ENCODE measurements around the gene DAD1. TPM values are rescaled to one million over a fixed set of nuclear protein-coding genes. Genes with fewer than 3 reads are reported as not detected.

Gene DAD1
- total RNA-seq, 1 donor from 2014 or later: 149 TPM

GRCh38 chr14:22614240-22614799, 25.3 kb upstream of the DAD1 start:
- H3K36me3 Mint-ChIP-seq (ENCODE audit: insufficient read depth): peaks cover 15% of the 10 kb centered on the region
- peak overlapping the region; percentile 97 for H3K27ac Mint-ChIP-seq
- no peak for DNase-seq (ENCODE audit: low spot score, unreplicated experiment)
- H3K27me3 Mint-ChIP-seq: no peaks in the 10 kb centered on the region
- H3K4me1 Mint-ChIP-seq (ENCODE audit: low read depth): peaks cover 14% of the 10 kb centered on the region
- no peak overlapping the region for H3K4me3 Mint-ChIP-seq (ENCODE audit: low read depth)
- H3K9me3 Mint-ChIP-seq (ENCODE audit: low read depth): no peaks in the 10 kb centered on the region
- TF ChIP-seq CTCF (IDR thresholded peaks at IDR 0.05; ENCODE audit: unreplicated experiment): no peak

- Mint-ChIP-seq H3K4me1 (ENCODE audit: low read depth) (peaks cover 14% of the 10 kb centered on the region), H3K4me3 (ENCODE audit: low read depth) (no peak overlapping the region), H3K27me3 (no peaks in the 10 kb centered on the region), H3K9me3 (ENCODE audit: low read depth) (no peaks in the 10 kb centered on the region), H3K27ac (peak overlapping the region; percentile 97), H3K36me3 (ENCODE audit: insufficient read depth) (peaks cover 15% of the 10 kb centered on the region)
- DNase-seq (ENCODE audit: low spot score, unreplicated experiment): no peak
- no peak for TF ChIP-seq CTCF (IDR thresholded peaks at IDR 0.05; ENCODE audit: unreplicated experiment)
These were observed 24.8 kb upstream of the DAD1 start for GRCh38 chr14:22613736-22614239.

- no peak for DNase-seq (ENCODE audit: low spot score, unreplicated experiment)
- no peaks in the 10 kb centered on the region for H3K9me3 Mint-ChIP-seq (ENCODE audit: low read depth)
- no peak overlapping the region for H3K4me3 Mint-ChIP-seq (ENCODE audit: low read depth)
- H3K27ac Mint-ChIP-seq: peak overlapping the region; percentile 97
- no peak for TF ChIP-seq CTCF (IDR thresholded peaks at IDR 0.05; ENCODE audit: unreplicated experiment)
- H3K4me1 Mint-ChIP-seq (ENCODE audit: low read depth): peaks cover 14% of the 10 kb centered on the region
- no peaks in the 10 kb centered on the region for H3K27me3 Mint-ChIP-seq
- H3K36me3 Mint-ChIP-seq (ENCODE audit: insufficient read depth): peaks cover 15% of the 10 kb centered on the region
These were observed 24.2 kb upstream of the DAD1 start for GRCh38 chr14:22613106-22613695.

- H3K27ac Mint-ChIP-seq: no peak overlapping the region
- no peak overlapping the region for H3K4me3 Mint-ChIP-seq (ENCODE audit: low read depth)
- no peak for DNase-seq (ENCODE audit: low spot score, unreplicated experiment)
- peaks cover 22% of the 10 kb centered on the region for H3K4me1 Mint-ChIP-seq (ENCODE audit: low read depth)
- H3K9me3 Mint-ChIP-seq (ENCODE audit: low read depth): no peaks in the 10 kb centered on the region
- H3K27me3 Mint-ChIP-seq: no peaks in the 10 kb centered on the region
- no peak for TF ChIP-seq CTCF (IDR thresholded peaks at IDR 0.05; ENCODE audit: unreplicated experiment)
- H3K36me3 Mint-ChIP-seq (ENCODE audit: insufficient read depth): peaks cover 21% of the 10 kb centered on the region
These were observed 21.9 kb upstream of the DAD1 start for GRCh38 chr14:22610931-22611330.

GRCh38 chr14:22607291-22607690, 18.3 kb upstream of the DAD1 start:
- DNase-seq (ENCODE audit: low spot score, unreplicated experiment): no peak
- no peak for TF ChIP-seq CTCF (IDR thresholded peaks at IDR 0.05; ENCODE audit: unreplicated experiment)
- Mint-ChIP-seq H3K27me3 (no peaks in the 10 kb centered on the region), H3K4me3 (ENCODE audit: low read depth) (no peak overlapping the region), H3K27ac (peak overlapping the region; percentile 7), H3K9me3 (ENCODE audit: low read depth) (no peaks in the 10 kb centered on the region), H3K36me3 (ENCODE audit: insufficient read depth) (peaks cover 33% of the 10 kb centered on the region), H3K4me1 (ENCODE audit: low read depth) (peaks cover 9% of the 10 kb centered on the region)

All from progenitor cell of endocrine pancreas (in vitro differentiated cells).